Eye (tissue), 1 donor: ENCODE measurements around the gene MRI1.

Experiments used
- DNase-seq: peaks from one replicate; pipeline ENCODE4 v3.0.0-alpha.2; 2015

MRI1 gene

GRCh38 chr19:13795595-13796300 lies 31.4 kb downstream of the MRI1 start:
- DNase-seq: peak; percentile 56

GRCh38 chr19:13796301-13797057 lies 32.2 kb downstream of the MRI1 start:
- DNase-seq: peak; percentile 24

GRCh38 chr19:13797058-13797440 lies 32.7 kb downstream of the MRI1 start:
- no peak for DNase-seq

- no peak for DNase-seq
Measured at GRCh38 chr19:13797870-13798269, 33.5 kb downstream of the MRI1 start.

GRCh38 chr19:13799669-13800068 lies 35.3 kb downstream of the MRI1 start:
- DNase-seq: no peak

- no peak for DNase-seq
Measured at GRCh38 chr19:13803038-13803437, 38.7 kb downstream of the MRI1 start.

GRCh38 chr19:13804830-13805683 lies 40.7 kb downstream of the MRI1 start:
- DNase-seq: no peak

- no peak for DNase-seq
Measured at GRCh38 chr19:13806728-13807127, 42.4 kb downstream of the MRI1 start.

- no peak for DNase-seq
Measured at GRCh38 chr19:13807421-13808021, 43.2 kb downstream of the MRI1 start.

- no peak for DNase-seq
Measured at GRCh38 chr19:13808856-13809255, 44.5 kb downstream of the MRI1 start.

- no peak for DNase-seq
Measured at GRCh38 chr19:13812544-13812943, 48.2 kb downstream of the MRI1 start.

GRCh38 chr19:13813147-13813546 lies 48.8 kb downstream of the MRI1 start:
- DNase-seq: no peak

GRCh38 chr19:13814550-13814949 lies 50.2 kb downstream of the MRI1 start:
- DNase-seq: no peak

GRCh38 chr19:13817018-13817614 lies 52.8 kb downstream of the MRI1 start:
- DNase-seq: peak; percentile 15

- DNase-seq: peak; percentile 60
Measured at GRCh38 chr19:13817615-13818371, 53.5 kb downstream of the MRI1 start.

GRCh38 chr19:13819238-13819637 lies 54.9 kb downstream of the MRI1 start:
- no peak for DNase-seq

GRCh38 chr19:13821292-13821691 lies 57.0 kb downstream of the MRI1 start:
- no peak for DNase-seq

GRCh38 chr19:13823256-13823655 lies 58.9 kb downstream of the MRI1 start:
- DNase-seq: no peak
